Right lung (tissue), 5 donors: ENCODE results near the gene MICAL2. TPM values are rescaled to one million over a fixed set of nuclear protein-coding genes. Genes with fewer than 3 reads are reported as not detected.

Experiments used
- DNase-seq, 2 donors: peaks; one replicate each; pipeline ENCODE4 v3.0.0-alpha.2; 2013
- polyA plus RNA-seq, 5 donors: library from polyadenylated mRNA; unstranded; fragments of 120-200 nt; gene quantifications; one replicate each; pipeline versions ENCODE4 v1.2.1 to v1.2.3, GENCODE V29; 2013; ENCODE audit warnings: inconsistent platforms in 1 of 5, low replicate concordance in 1 of 5; ENCODE audit not compliant: insufficient read length in 5 of 5, insufficient read depth in 1 of 5

The MICAL2 gene
- polyA plus RNA-seq, 5 donors, result 46.5 to 120 (median 63.1) TPM

GRCh38 chr11:12169822-12170221 is 59.4 kb downstream of the MICAL2 start:
- no peak for DNase-seq

- DNase-seq, result no peak
These were observed 60.1 kb downstream of the MICAL2 start for GRCh38 chr11:12170501-12170900.

GRCh38 chr11:12170984-12171383 is 60.6 kb downstream of the MICAL2 start:
- no peak for DNase-seq

- no peak for DNase-seq
These were observed 61.5 kb downstream of the MICAL2 start for GRCh38 chr11:12171921-12172320.

GRCh38 chr11:12172493-12173013 is 62.2 kb downstream of the MICAL2 start:
- DNase-seq, result no peak

GRCh38 chr11:12173111-12173510 is 62.7 kb downstream of the MICAL2 start:
- no peak for DNase-seq

GRCh38 chr11:12174128-12174476 is 63.7 kb downstream of the MICAL2 start:
- no peak for DNase-seq

GRCh38 chr11:12174477-12175143 is 64.2 kb downstream of the MICAL2 start:
- DNase-seq, result no peak

GRCh38 chr11:12175694-12176241 is 65.4 kb downstream of the MICAL2 start:
- no peak for DNase-seq

GRCh38 chr11:12176410-12176809 is 66.0 kb downstream of the MICAL2 start:
- DNase-seq, result no peak

GRCh38 chr11:12177739-12178338 is 67.4 kb downstream of the MICAL2 start:
- DNase-seq, result no peak

- no peak for DNase-seq
These were observed 68.6 kb downstream of the MICAL2 start for GRCh38 chr11:12179019-12179418.

- DNase-seq, result peak in 1 of 2 donors; percentile 38
These were observed 69.1 kb downstream of the MICAL2 start for GRCh38 chr11:12179531-12179930.

- DNase-seq, result no peak
These were observed 70.1 kb downstream of the MICAL2 start for GRCh38 chr11:12180257-12181205.

GRCh38 chr11:12182302-12182675 is 71.9 kb downstream of the MICAL2 start:
- DNase-seq, result no peak

- DNase-seq, result no peak
These were observed 72.5 kb downstream of the MICAL2 start for GRCh38 chr11:12182676-12183541.

GRCh38 chr11:12183827-12184620 is 73.6 kb downstream of the MICAL2 start:
- DNase-seq, result no peak

- no peak for DNase-seq
These were observed 74.3 kb downstream of the MICAL2 start for GRCh38 chr11:12184699-12185098.

GRCh38 chr11:12185106-12185690 is 74.8 kb downstream of the MICAL2 start:
- no peak for DNase-seq

- peak; percentile 51 to 58 for DNase-seq
These were observed 75.5 kb downstream of the MICAL2 start for GRCh38 chr11:12185914-12186313.
